Measurements from ENCODE around the gene TMEM141.

- TF ChIP-seq ATF3 (IDR thresholded peaks at IDR 0.05; ENCODE audit: borderline replicate concordance, extremely low read depth, low read depth, low read length) (no peak), CHD4 (IDR thresholded peaks at IDR 0.05) (no peak), ELK1 (IDR thresholded peaks at IDR 0.05; ENCODE audit: low read depth, low read length) (no peak), EZH2 (IDR thresholded peaks at IDR 0.05; ENCODE audit: borderline replicate concordance, control insufficient read depth, low read depth, low read length) (no peak), SP1 (IDR thresholded peaks at IDR 0.05; ENCODE audit: low read depth, low read length) (no peak), CEBPB (IDR thresholded peaks at IDR 0.05; ENCODE audit: borderline replicate concordance in 1 of 2, low read depth in 2 of 2, low read length in 2 of 2) (no peak), CTCF (IDR thresholded peaks at IDR 0.05 in 2 of 3, conservative IDR thresholded peaks at IDR 0.05 in 1 of 3; ENCODE audit: control insufficient read depth in 2 of 3, extremely low read depth in 1 of 3, insufficient read depth in 1 of 3, low read depth in 3 of 3, low read length in 3 of 3) (no peak), MAX (IDR thresholded peaks at IDR 0.05; ENCODE audit: low read depth, low read length) (no peak)
Observed at GRCh38 chr9:136808806-136809158, 17.6 kb downstream of the TMEM141 start.
